ENCODE results near the gene DNAH12. TPM values are rescaled to one million over a fixed set of nuclear protein-coding genes. Genes with fewer than 3 reads are reported as not detected.

The DNAH12 gene
- total and polyA plus RNA-seq, 2 donors (not counting 3 experiments of a cell fraction or from before 2014, with no cell fraction given) = 0.06 to 0.20 TPM

GRCh38 chr3:57275393-57275792 is 268.8 kb downstream of the DNAH12 start:
- no peak overlapping the region for H3K27ac ChIP-seq (ENCODE audit: insufficient read depth, low read depth, low read length)
- intact Hi-C loops (cut with micrococcal nuclease) = no loop called here
- FAIRE-seq (no peak), DNase-seq (ENCODE audit: low read depth, low spot score) (no peak)
- H3K36me3 ChIP-seq (ENCODE audit: control insufficient read depth in 2 of 2, extremely low read depth in 1 of 2, insufficient read depth in 2 of 2, low read length in 2 of 2) = no peaks in the 10 kb centered on the region
- no peak overlapping the region for H2AFZ ChIP-seq (ENCODE audit: low read depth, low read length)
- no peak overlapping the region for H3K4me2 ChIP-seq (ENCODE audit: insufficient read depth, low read length)
- no peaks in the 10 kb centered on the region for H3K79me2 ChIP-seq (ENCODE audit: control insufficient read depth, insufficient read depth, low read length)
- CTCF ChIA-PET = no interaction called here
- no peaks in the 10 kb centered on the region for H3K9me3 ChIP-seq (replicated peaks; ENCODE audit: control insufficient read depth, insufficient read depth, low read length)
- no peaks in the 10 kb centered on the region for H3K4me1 ChIP-seq (ENCODE audit: control insufficient read depth, extremely low read depth, insufficient read depth, low read length)
- no peak for TF ChIP-seq GATA2 (IDR thresholded peaks at IDR 0.05; ENCODE audit: insufficient read depth, insufficient read length, low read depth, low read length)
- no peak for TF ChIP-seq MYC (IDR thresholded peaks at IDR 0.05; ENCODE audit: low read depth, low read length)
- TF ChIP-seq MAX (IDR thresholded peaks at IDR 0.05; ENCODE audit: insufficient read depth, insufficient read length) = no peak
- TF ChIP-seq POLR2A (IDR thresholded peaks at IDR 0.05; ENCODE audit: low read depth, low read length) = no peak
- no peak for TF ChIP-seq FOS (IDR thresholded peaks at IDR 0.05; ENCODE audit: borderline replicate concordance, insufficient read depth, low read length)
- no peak for TF ChIP-seq CTCF (IDR thresholded peaks at IDR 0.05; ENCODE audit: extremely low read depth in 1 of 2, insufficient read depth in 1 of 2, low read depth in 1 of 2, low read length in 2 of 2)
- TF ChIP-seq POLR2AphosphoS5 (IDR thresholded peaks at IDR 0.05; ENCODE audit: insufficient read depth, low read depth, low read length) = no peak
- TF ChIP-seq JUN (IDR thresholded peaks at IDR 0.05; ENCODE audit: borderline replicate concordance, insufficient read depth, insufficient read length, low read depth) = no peak
- no peak for TF ChIP-seq EZH2 (IDR thresholded peaks at IDR 0.05; ENCODE audit: borderline replicate concordance, low read depth, low read length, severe bottlenecking)
- POLR2A ChIA-PET = no interaction called here
- no peak overlapping the region for H3K4me3 ChIP-seq (replicated peaks in 1 of 3; ENCODE audit: insufficient read depth in 1 of 3, low read depth in 1 of 3, low read length in 3 of 3)
- no TSS peak for BruUV-seq (replicated peaks)
- H4K20me1 ChIP-seq (replicated peaks; ENCODE audit: control insufficient read depth, extremely low read depth, insufficient read depth, low read length) = no peaks in the 10 kb centered on the region
- no peaks in the 10 kb centered on the region for H3K9me1 ChIP-seq (replicated peaks; ENCODE audit: control insufficient read depth, extremely low read depth, insufficient read depth, low read length)
- dilution Hi-C loops (cut with MboI; ENCODE audit: extremely low pct_ligation_motif_present, low sequenced_read_pairs) = no loop called here
- no peak overlapping the region for H3K9ac ChIP-seq (replicated peaks; ENCODE audit: extremely low read depth, insufficient read depth, low read length)
- H3K27me3 ChIP-seq (ENCODE audit: control insufficient read depth in 2 of 2, insufficient read depth in 2 of 2, low read length in 2 of 2) = no peaks in the 10 kb centered on the region
